ENCODE measurements around the gene GNAS-AS1.

- TF ChIP-seq CTCF (IDR thresholded peaks at IDR 0.05) = no peak
- no peak for TF ChIP-seq POLR2A (IDR thresholded peaks at IDR 0.05)
These were observed 23.8 kb upstream of the GNAS-AS1 start for GRCh38 chr20:58874469-58874868.

Data from adrenal gland (tissue), 5 donors.